Mammary epithelial cell (primary cell): ENCODE results near the gene KCTD19.

Experiments
- CTCF ChIP-seq, 2 donors: IDR thresholded peaks in 1 of 2; conservative IDR thresholded peaks in 1 of 2; 2 replicates each; pipeline ENCODE4 v1.5.1; 2011 to 2012; ENCODE audit warnings: inconsistent platforms in 2 of 2, low read length in 2 of 2, mild to moderate bottlenecking in 2 of 2, control low read depth in 1 of 2, low read depth in 1 of 2; ENCODE audit not compliant: insufficient read depth in 1 of 2; ENCODE audit errors: extremely low read depth in 1 of 2
- EZH2 ChIP-seq: IDR thresholded peaks from 2 replicates; pipeline ENCODE4 v1.6.1; 2012; ENCODE audit warnings: low read length, inconsistent platforms, borderline replicate concordance

GRCh38 chr16:67260426-67261063, 66.0 kb downstream of the KCTD19 start:
- TF ChIP-seq CTCF (conservative IDR thresholded peaks at IDR 0.05 in 1 of 2, IDR thresholded peaks at IDR 0.05 in 1 of 2; ENCODE audit: extremely low read depth in 1 of 2, insufficient read depth in 1 of 2, low read depth in 1 of 2, low read length in 2 of 2) (peak; percentile 71 to 82), EZH2 (no peak)
